Mesendoderm (in vitro differentiated cells): ENCODE data around the gene CTSO.

Experiments
- DNase-seq: peaks from one replicate; pipeline ENCODE4 v3.0.0; 2013
- H2AK5ac ChIP-seq: 2 replicates; pipeline ENCODE4 v1.6.1; 2013; ENCODE audit warnings: low read length, inconsistent platforms
- H2BK120ac ChIP-seq: 2 replicates; pipeline ENCODE4 v1.6.1; 2013; ENCODE audit warnings: low read depth, mild to moderate bottlenecking, low read length, moderate library complexity, mixed read lengths
- H2BK15ac ChIP-seq: replicated peaks from 2 replicates; pipeline ENCODE4 v1.6.1; 2013; ENCODE audit warnings: low read depth, mild to moderate bottlenecking, moderate library complexity
- H2BK5ac ChIP-seq: 2 replicates; pipeline ENCODE4 v1.6.1; 2013; ENCODE audit warnings: low read length, inconsistent platforms
- H3K18ac ChIP-seq: 2 replicates; pipeline ENCODE4 v1.6.1; 2013; ENCODE audit warnings: mild to moderate bottlenecking, low read length, mixed read lengths
- H3K23ac ChIP-seq: one replicate; pipeline ENCODE4 v1.6.1; 2013; ENCODE audit warnings: low read length
- H3K27ac ChIP-seq: 2 replicates; pipeline ENCODE4 v1.5.1; 2013; ENCODE audit warnings: low read depth, mild to moderate bottlenecking, inconsistent platforms, low read length, moderate library complexity
- H3K27me3 ChIP-seq: 2 replicates; pipeline ENCODE4 v1.6.1; 2013; ENCODE audit warnings: low read length, control low read depth, mild to moderate bottlenecking, inconsistent platforms; ENCODE audit not compliant: insufficient read depth, poor library complexity
- H3K36me3 ChIP-seq: 2 replicates; pipeline ENCODE4 v1.6.1; 2013; ENCODE audit warnings: low read length, inconsistent platforms; ENCODE audit not compliant: control insufficient read depth, insufficient read depth
- H3K4ac ChIP-seq: one replicate; pipeline ENCODE4 v1.6.1; 2013; ENCODE audit warnings: low read depth, mild to moderate bottlenecking, low read length, moderate library complexity
- H3K4me1 ChIP-seq: 2 replicates; pipeline ENCODE4 v1.6.1; 2013; ENCODE audit warnings: low read depth, low read length, inconsistent platforms; ENCODE audit not compliant: control insufficient read depth
- H3K4me2 ChIP-seq: 2 replicates; pipeline ENCODE4 v1.6.1; 2013; ENCODE audit warnings: low read length
- H3K4me3 ChIP-seq: 2 replicates; pipeline ENCODE4 v1.5.1; 2013; ENCODE audit warnings: mild to moderate bottlenecking, low read length
- H3K56ac ChIP-seq: one replicate; pipeline ENCODE4 v1.6.1; 2013; ENCODE audit warnings: low read length
- H3K79me1 ChIP-seq: 2 replicates; pipeline ENCODE4 v1.6.1; 2013; ENCODE audit warnings: low read length, inconsistent platforms
- H3K79me2 ChIP-seq: 2 replicates; pipeline ENCODE4 v1.6.1; 2013; ENCODE audit warnings: mild to moderate bottlenecking, low read length; ENCODE audit not compliant: control insufficient read depth, insufficient read depth
- H3K9ac ChIP-seq: 2 replicates; pipeline ENCODE4 v1.6.1; 2013; ENCODE audit warnings: low read length, inconsistent platforms
- H4K5ac ChIP-seq: one replicate; pipeline ENCODE4 v1.6.1; 2013; ENCODE audit warnings: low read length
- H4K8ac ChIP-seq: one replicate; pipeline ENCODE4 v1.6.1; 2013; ENCODE audit warnings: low read depth, mild to moderate bottlenecking, control low read depth, low read length, moderate library complexity
- WGBS: extraction: QIAGEN DNeasy Blood & Tissue Kit; methylation state at CpG from one replicate; pipeline ENCODE4 v1.1.7; 2013; ENCODE audit warnings: low lambda C conversion rate, missing lambda C conversion rate; ENCODE audit not compliant: insufficient coverage; ENCODE audit errors: extremely low coverage; 5-methylcytosine and 5-hydroxymethylcytosine counted together

The CTSO gene

DNA sequence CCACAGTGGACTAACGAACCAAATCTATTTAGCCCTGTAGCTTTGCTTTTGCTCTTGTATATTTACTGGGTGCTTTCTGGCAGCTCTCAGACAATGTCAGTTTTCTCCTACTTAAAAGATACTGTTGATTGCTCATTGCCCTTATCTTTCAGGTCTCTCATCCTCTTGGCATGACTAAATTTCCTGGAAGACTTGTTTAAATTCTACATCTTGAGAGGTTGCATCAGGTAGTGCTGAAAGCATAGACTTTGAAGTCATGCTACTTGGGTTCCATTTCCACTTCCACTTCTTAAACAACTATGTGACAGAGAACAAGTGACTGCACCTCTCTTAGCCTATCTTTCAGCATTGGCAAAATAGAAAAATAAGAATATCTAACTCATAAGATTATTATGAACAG is 41.8 kb downstream of the CTSO start:
- Histone ChIP-seq H3K36me3 (no peaks in the 10 kb centered on the region), H3K4me3 (no peak overlapping the region), H3K18ac (no peak overlapping the region), H4K5ac (no peak overlapping the region), H2BK120ac (no peak overlapping the region), H3K79me1 (no peaks in the 10 kb centered on the region), H4K8ac (no peak overlapping the region), H3K4ac (no peak overlapping the region), H3K56ac (no peak overlapping the region), H3K4me2 (no peak overlapping the region), H2BK5ac (no peak overlapping the region), H3K9ac (no peak overlapping the region), H3K27me3 (no peaks in the 10 kb centered on the region), H2AK5ac (no peak overlapping the region), H2BK15ac (no peak overlapping the region), H3K4me1 (no peaks in the 10 kb centered on the region), H3K23ac (no peak overlapping the region), H3K27ac (no peak overlapping the region), H3K79me2 (no peaks in the 10 kb centered on the region)
- no CpG with 5 or more reads among the region's 1 CpG for WGBS
- DNase-seq = peak; percentile 29

DNA sequence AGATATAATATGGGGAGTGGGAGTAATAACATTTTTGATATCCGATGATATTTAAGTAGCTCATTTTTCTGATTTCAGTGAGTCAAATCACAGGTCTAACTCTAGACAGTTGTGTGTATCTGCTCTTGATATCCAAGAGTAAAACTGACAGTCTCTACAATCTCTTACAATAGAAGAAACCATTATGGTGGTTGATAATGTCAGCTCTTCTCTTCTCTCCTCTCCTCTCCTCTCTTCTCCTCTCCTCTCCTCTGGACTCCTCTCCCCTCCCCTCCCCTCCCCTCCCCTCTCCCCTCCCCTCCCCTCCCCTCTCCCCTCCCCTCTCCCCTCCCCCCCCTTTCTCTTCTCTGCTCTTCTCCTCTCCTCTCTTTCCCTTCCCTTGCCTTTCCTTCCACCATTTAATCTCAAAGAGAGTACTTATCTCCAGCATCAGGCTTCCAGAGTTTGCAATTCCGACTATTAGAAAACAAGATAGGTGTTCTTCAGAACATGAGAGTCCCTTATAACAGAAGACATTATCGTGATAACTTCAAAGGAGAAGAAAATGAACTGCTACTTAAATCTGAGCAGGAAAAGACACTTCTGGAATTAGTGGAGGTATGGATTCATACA is 43.9 kb downstream of the CTSO start:
- no peak overlapping the region for H3K56ac ChIP-seq
- WGBS = no CpG with 5 or more reads among the region's 3 CpGs
- no peak overlapping the region for H4K8ac ChIP-seq
- no peak overlapping the region for H2BK15ac ChIP-seq
- no peaks in the 10 kb centered on the region for H3K4me1 ChIP-seq
- no peak overlapping the region for H3K23ac ChIP-seq
- H3K36me3 ChIP-seq = no peaks in the 10 kb centered on the region
- no peak overlapping the region for H2AK5ac ChIP-seq
- H3K79me2 ChIP-seq = no peaks in the 10 kb centered on the region
- no peak overlapping the region for H3K27ac ChIP-seq
- no peak overlapping the region for H3K4me2 ChIP-seq
- no peaks in the 10 kb centered on the region for H3K27me3 ChIP-seq
- H3K4ac ChIP-seq = no peak overlapping the region
- no peak for DNase-seq
- H2BK5ac ChIP-seq = no peak overlapping the region
- H3K79me1 ChIP-seq = no peaks in the 10 kb centered on the region
- H3K4me3 ChIP-seq = no peak overlapping the region
- H3K18ac ChIP-seq = no peak overlapping the region
- no peak overlapping the region for H3K9ac ChIP-seq
- no peak overlapping the region for H4K5ac ChIP-seq
- H2BK120ac ChIP-seq = no peak overlapping the region

DNA sequence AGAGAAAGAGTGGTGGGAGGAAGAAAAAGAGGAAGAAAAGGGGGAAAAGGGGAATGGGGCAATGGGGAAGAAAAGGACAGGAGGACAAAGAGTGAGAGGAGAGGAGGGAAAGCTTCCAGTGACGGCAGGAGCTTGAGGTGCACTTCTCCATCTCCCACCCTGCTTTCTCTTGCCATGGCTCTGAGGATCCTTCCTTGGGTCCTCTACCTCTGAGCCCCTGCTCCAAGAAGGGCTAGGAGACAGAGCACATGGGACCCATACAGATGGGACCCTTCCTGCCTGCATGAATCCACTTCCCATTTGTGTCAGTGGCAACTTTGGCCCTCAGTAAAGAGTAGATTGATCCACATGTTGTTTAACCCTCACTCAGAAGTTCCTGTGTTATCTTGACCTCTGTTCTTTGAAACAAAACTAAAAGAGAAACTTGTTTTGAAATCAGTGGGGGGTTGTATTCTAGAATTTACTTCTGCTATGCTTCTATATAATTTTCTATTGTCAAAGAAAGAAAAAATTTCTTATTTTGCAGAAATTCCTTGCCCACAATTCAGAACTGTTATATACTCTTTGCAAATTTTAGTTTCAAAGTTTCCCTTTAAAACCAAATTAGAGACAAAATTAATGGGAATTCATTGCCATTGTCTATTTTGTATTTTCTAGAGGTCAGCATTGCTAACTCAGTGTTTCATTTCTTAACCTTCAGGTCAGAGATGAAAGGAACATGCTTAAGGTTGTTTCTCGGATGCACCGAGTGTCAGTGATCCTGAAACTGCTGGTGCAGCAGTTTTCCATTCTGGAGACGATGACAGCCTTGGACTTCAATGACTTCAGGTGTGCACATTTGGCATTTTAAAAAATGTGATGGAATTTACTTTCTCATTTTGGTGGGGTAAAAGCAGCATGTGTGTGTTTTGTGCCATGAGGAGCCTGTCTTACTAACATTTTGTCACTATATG is 45.2 kb downstream of the CTSO start:
- no peak overlapping the region for H2AK5ac ChIP-seq
- no peak overlapping the region for H3K27ac ChIP-seq
- no peaks in the 10 kb centered on the region for H3K4me1 ChIP-seq
- no peak overlapping the region for H3K23ac ChIP-seq
- no peak overlapping the region for H3K9ac ChIP-seq
- H4K5ac ChIP-seq = no peak overlapping the region
- no peaks in the 10 kb centered on the region for H3K36me3 ChIP-seq
- WGBS = no CpG with 5 or more reads among the region's 4 CpGs
- H3K79me1 ChIP-seq = no peaks in the 10 kb centered on the region
- H3K4ac ChIP-seq = no peak overlapping the region
- H3K27me3 ChIP-seq = no peaks in the 10 kb centered on the region
- H3K79me2 ChIP-seq = no peaks in the 10 kb centered on the region
- H2BK120ac ChIP-seq = no peak overlapping the region
- H3K18ac ChIP-seq = no peak overlapping the region
- no peak overlapping the region for H2BK5ac ChIP-seq
- H3K4me2 ChIP-seq = no peak overlapping the region
- no peak overlapping the region for H4K8ac ChIP-seq
- DNase-seq = no peak
- H3K56ac ChIP-seq = no peak overlapping the region
- H2BK15ac ChIP-seq = no peak overlapping the region
- H3K4me3 ChIP-seq = no peak overlapping the region

DNA sequence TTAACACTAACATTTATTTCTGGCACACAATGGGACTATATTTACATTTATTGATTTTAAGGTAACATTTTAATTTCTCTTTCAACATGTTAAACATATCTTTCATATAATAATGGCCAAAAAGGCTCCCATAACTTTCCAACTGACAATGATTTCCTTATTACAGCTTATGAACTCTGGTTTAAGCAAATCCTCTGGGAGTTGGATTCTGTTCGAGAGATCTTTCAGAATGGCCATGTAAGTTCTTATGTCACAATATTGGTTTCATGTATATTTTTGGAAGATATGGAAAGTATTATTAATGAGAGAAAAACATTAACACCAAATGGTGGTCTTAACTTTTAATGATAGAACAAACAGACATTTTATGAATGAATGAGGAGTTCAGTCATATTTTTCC is 46.1 kb downstream of the CTSO start:
- H2BK5ac ChIP-seq = no peak overlapping the region
- H4K5ac ChIP-seq = no peak overlapping the region
- H3K79me1 ChIP-seq = no peaks in the 10 kb centered on the region
- DNase-seq = no peak
- no peak overlapping the region for H3K56ac ChIP-seq
- H3K79me2 ChIP-seq = no peaks in the 10 kb centered on the region
- no peak overlapping the region for H3K9ac ChIP-seq
- H3K4me3 ChIP-seq = no peak overlapping the region
- H3K36me3 ChIP-seq = no peaks in the 10 kb centered on the region
- no peak overlapping the region for H2BK15ac ChIP-seq
- H2AK5ac ChIP-seq = no peak overlapping the region
- no peaks in the 10 kb centered on the region for H3K27me3 ChIP-seq
- no peak overlapping the region for H3K23ac ChIP-seq
- H3K18ac ChIP-seq = no peak overlapping the region
- no CpG with 5 or more reads among the region's 1 CpG for WGBS
- no peak overlapping the region for H3K27ac ChIP-seq
- H2BK120ac ChIP-seq = no peak overlapping the region
- H4K8ac ChIP-seq = no peak overlapping the region
- no peaks in the 10 kb centered on the region for H3K4me1 ChIP-seq
- no peak overlapping the region for H3K4me2 ChIP-seq
- no peak overlapping the region for H3K4ac ChIP-seq

DNA sequence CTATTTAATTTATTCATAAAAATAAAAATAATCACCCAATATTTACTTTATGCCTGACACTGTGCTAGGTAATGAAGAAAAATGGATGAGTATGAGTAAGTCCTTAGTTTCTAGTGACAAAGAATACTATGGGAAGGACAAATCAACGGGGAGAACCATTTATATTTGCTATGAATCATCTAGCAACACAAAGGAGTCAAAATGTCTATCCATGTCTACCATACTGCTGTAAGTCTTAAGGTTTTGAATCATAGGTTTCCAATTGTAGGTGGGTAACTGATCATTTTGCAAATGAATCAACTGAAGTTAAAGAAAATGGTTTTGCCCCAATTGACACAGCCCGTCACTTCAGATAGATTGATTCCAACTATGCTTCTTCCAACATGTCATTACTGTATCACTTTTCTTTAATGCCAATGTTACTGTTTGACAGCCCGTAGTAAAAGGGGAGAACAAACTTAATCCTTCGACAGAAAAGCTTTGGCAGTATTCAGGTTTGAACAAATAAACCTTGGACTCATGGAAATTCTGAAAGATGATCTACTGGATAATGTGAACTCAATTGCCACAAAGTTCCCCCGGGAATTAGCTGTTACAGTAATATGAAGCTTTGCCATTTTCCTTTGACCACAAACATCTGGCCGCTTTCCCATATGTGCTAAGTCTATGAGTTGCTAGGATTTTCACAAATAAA is 47.0 kb downstream of the CTSO start:
- H2BK120ac ChIP-seq = no peak overlapping the region
- no peak overlapping the region for H4K5ac ChIP-seq
- no peak overlapping the region for H3K4me3 ChIP-seq
- H3K4me2 ChIP-seq = no peak overlapping the region
- no peaks in the 10 kb centered on the region for H3K79me1 ChIP-seq
- no peak overlapping the region for H2AK5ac ChIP-seq
- no peak overlapping the region for H3K4ac ChIP-seq
- H2BK5ac ChIP-seq = no peak overlapping the region
- no peak overlapping the region for H3K27ac ChIP-seq
- no peak overlapping the region for H3K23ac ChIP-seq
- H3K9ac ChIP-seq = no peak overlapping the region
- no peaks in the 10 kb centered on the region for H3K79me2 ChIP-seq
- no peak overlapping the region for H3K56ac ChIP-seq
- H2BK15ac ChIP-seq = no peak overlapping the region
- H3K27me3 ChIP-seq = no peaks in the 10 kb centered on the region
- H3K36me3 ChIP-seq = no peaks in the 10 kb centered on the region
- no CpG with 5 or more reads among the region's 6 CpGs for WGBS
- H3K4me1 ChIP-seq = no peaks in the 10 kb centered on the region
- no peak for DNase-seq
- H4K8ac ChIP-seq = no peak overlapping the region
- H3K18ac ChIP-seq = no peak overlapping the region
